ENCODE results near the gene KY.

The KY gene

GRCh38 chr3:134643150-134643675 is 7.6 kb downstream of the KY start:
- no peak for DNase-seq

DNA sequence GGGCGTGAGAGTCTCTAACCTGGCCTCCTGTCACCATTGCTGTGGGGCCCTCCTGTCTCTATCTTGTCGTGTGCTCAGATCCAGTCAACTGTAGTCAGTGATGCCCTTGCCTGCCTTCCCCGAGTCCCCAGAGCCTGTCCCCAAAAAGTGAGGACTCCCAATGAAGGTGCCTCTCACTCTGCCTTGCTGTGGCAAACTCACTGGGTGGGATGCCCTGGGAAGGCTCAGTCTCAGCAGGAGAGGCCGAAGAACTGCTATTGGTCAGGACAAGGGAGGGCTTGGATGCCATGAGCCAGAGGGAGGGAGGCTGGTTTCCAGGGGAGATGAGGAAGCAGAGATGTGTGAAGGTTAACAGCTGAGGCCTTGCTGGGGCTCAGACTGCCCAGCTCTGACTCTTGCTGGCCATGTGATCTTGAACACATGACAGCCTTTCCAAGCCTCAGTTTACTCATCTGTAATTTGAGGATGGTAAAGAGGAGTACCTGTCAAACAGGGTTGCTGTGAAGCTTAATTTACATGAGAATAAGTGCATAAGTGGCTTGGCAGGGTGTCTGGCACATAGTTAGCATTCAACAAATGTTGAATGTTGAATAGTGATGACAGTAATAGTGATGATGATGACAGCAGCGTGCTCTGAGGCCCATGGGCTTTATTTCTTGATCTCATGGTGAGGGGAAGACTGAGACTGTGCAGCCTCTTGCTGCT is 8.2 kb downstream of the KY start:
- DNase-seq = no peak

DNA sequence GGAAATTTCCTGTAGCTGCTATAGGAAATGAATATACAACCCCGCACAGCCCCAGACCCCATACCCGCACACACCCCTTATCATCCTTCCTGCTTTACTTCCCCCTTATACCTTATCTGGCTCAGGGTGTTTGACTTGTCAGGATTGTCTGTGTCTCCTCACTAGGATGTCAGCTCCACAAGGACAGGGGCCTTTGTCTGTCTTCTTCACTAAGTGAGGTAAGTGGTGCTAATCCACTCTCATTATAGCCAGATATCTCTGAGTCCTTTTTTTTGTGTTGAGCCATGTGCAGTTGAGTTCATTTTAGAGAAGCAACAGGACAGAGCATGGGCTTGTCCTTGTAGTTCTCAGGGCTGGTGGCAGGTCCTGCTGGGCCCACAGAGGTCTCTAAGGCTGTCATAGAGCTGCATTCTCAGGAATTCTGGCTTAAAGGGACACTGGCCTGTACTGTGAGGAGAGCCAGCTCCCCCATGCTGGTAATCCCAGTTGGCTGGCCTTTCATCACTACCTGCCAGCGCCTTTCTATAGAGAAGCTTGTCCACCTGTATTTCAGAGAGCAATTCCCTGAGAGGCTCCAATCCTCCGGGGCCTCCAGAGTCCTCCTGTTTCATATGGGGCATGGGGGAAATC is 9.0 kb downstream of the KY start:
- no peak for DNase-seq

GRCh38 chr3:134640872-134641470 is 9.9 kb downstream of the KY start:
- peak; percentile 36 for DNase-seq

- no peak for DNase-seq
These were observed 10.4 kb downstream of the KY start for GRCh38 chr3:134640378-134640777.

- no peak for DNase-seq
These were observed 12.3 kb downstream of the KY start for GRCh38 chr3:134638385-134639030.

DNA sequence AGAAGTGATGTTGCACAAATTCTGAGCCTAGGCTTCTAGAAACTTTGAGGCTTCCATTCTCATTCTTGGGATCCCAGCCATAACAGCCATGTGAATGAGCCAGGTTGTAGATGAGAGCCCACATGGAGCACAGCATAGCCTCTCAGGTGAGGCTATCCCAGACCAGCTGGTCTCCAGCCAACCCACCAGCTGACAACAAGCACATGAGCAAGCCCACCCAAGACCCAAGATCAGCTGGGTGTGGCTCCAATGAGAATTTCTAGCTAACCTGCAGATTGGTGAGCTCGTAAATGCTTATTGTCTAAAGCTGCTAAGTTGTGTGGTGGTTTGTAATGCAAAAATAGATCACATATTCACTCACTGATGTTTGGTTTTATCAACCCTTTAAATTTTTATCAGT is 14.4 kb downstream of the KY start:
- DNase-seq = no peak

DNA sequence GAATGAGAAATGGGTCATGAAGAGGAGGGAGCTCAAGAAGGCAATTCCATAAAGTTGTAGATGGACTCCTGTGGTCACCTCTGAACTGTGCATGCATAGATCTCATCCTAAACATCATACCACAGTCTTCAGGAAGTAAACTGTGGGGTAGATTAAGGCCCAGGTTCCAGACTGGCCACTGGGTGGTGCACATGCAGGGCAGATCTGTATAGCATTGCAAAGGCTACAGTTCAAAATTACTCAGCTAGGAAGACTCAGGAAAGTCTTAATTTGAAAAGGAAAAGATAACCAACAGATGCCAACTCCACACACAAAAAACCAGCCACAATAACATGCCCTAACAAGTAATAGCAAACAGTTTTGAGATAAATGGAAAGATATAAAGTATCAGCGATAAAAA is 20.3 kb downstream of the KY start:
- peak; percentile 23 for DNase-seq

DNA sequence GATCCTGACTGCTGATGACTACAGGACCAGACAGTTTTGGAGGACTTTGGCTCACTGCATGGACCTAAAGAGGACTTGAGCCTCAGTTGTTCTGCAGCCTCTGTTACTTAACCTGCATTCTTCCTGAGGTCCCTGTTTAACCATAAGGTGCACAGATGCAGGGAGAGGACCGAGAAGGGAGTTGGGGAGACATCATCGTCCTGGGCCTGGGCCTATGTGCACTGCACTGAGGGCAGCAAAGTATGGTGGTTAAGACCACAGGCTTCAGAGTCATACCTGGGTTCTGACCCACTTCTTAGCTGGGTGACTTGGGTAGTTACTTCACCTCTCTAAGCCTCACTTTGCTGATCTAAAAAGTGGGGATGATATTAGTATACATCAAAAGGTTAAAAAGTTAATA is 21.9 kb downstream of the KY start:
- DNase-seq = no peak

DNA sequence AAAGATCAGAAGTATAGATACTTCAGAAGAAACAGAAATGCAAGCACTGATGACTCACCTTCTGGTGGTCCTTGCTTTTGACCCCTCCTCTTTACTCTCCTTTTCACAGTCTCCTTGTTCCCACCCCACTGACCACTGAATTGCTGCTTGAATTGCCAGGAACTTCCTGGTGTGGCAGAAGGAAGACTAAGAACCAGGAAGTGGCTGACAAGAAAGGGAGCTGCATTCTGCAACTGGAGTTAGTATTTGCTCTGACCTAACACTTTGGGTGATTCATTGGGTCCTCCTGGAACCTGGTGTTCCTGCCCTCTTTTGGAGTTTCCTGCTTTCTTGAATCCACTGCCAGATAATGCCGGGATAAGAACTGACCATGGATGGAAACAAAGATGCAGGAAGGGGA is 23.0 kb downstream of the KY start:
- DNase-seq = peak; percentile 7

DNA sequence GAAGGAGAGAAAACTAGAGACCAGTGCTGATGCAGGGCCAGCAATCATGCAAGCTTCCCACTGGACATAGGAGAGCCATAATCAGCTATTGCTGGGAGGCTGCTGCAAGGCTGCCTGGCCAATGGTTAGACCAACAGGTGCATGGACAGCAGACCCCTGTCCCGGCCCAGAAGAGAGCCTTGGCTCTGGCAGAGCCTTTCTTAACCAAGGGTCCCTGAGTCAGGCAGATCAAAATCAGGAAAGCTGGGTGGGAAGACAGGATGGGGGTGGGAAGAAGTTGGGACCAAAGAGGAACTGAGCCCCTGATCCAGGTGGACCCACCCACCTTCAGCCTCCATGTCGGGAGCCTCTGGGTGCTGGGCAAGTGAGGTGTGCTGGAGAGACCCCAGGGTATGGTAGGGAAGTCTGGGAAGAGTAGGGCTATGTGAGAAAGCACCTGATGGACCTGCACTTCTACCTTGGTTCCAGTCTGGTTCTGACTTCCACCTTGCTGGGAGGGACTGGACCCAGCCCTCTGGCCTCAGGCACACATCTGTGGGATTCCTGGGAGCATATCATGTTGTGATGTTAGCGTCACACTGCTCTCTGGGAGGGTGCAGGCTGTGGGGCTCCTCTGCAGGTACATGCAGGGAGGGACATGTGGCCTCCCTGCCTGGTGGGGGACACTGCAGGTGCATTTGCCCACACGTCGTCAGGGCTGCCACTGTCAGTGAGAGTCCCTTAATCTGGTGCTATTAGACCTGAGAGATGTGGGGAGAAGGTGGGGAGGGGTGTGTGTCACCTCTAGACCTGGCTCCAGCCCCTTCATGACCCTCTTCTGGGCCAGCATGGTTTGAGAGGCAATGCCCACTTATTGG is 24.7 kb downstream of the KY start:
- no peak for DNase-seq

DNA sequence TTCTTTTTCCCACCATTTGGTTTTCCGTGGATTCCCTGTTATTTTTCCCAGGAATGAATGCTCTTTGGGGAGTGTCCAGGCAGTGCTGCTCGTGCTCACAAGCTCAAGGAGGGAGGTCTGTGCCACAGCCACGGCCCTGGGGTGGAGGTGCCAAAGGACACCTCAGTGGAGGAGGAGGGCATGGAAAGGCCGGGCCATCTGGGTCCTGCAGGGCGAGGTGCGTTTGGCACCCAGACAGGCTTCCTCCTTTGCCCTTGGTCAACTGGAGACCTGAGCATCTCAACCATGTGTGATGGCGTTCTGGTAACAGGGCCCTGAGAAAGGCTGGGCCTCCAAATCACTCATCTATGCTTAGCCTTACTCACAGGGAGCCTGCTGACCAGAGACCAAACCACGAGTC is 25.4 kb downstream of the KY start:
- no peak for DNase-seq

DNA sequence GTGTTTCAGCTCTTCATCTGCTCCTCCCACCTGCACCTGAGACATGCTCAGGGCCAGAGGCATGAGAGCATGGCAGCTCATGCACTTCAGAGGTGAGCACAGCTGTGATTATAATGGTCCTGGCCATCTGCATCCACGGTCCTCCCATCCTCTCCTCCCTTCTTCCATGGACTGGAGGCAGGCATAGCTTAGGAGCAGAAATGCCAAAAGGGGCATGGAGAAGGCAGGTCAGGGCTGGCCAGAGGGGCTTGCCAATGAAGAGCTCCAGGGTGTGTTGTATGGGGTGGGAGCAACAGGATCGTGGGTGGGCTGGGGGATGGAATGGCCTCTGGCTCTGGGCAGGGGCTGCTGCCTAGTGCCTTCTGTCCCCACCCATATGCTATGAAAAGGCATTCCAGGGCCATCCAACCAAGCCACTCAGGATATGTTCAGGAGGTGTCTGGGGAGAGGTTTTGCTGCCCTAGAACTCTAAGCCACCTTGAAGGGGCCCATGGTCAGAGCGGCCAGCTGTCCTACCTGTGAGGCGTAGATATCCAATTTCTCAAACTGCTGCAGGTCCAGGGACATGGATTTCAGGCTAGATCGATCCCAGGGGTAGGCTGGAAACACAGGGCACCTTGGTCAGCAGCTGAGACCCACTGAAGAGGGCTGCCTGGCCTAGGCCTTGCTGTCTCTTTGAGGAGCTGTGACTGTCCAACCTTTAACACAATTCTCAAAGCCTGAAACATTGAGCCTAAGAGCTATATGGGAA is 26.1 kb downstream of the KY start:
- no peak for DNase-seq

DNA sequence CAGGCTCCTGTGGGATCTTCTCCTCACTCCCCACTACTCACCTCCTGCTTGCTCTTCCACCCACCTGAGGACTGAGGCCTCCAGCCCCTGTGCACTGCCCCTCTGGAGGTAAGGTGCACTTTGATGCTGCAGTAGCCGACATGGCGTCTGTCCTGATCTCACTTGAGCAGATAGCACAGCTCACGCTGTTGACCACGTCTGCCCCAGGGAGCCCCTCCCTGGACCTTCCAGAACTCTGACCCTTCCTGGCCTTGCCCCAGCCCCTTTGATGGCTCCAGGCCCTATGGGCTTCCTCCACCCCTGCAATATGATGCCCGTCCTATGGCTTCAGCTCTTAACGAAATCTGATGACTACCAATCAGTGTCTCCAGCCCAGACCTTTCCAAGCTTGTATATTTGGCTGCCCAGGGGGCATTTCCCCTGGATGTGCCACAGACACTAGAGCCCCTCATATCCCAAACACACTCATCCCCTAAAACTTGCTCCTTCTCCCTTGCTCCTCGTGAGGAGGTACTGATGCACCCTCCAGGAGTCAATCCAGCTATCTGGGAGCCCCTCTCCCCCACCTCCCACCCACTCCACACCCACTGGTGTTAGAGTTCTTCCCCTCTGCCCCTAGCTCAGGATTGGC is 27.1 kb downstream of the KY start:
- DNase-seq = no peak

GRCh38 chr3:134622806-134623365 is 27.9 kb downstream of the KY start:
- no peak for DNase-seq

DNA sequence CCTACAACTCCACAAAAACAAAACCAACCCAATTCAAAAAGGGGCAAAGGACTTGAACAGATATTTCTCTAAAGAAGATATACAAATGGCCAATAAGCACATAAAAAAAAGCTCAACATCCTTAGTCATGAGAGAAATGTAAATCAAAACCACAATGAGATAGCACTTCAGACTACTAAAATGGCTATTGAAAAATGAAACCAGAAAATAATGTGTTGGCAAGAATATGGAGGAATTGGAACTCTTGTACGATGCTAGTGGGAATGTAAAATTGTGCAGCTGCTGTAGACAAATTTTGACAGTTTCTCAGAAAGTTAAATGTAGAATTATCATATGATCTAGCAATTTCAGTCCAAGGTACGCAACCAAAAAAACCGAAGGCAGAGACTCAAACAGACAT is 29.0 kb downstream of the KY start:
- DNase-seq = no peak

DNA sequence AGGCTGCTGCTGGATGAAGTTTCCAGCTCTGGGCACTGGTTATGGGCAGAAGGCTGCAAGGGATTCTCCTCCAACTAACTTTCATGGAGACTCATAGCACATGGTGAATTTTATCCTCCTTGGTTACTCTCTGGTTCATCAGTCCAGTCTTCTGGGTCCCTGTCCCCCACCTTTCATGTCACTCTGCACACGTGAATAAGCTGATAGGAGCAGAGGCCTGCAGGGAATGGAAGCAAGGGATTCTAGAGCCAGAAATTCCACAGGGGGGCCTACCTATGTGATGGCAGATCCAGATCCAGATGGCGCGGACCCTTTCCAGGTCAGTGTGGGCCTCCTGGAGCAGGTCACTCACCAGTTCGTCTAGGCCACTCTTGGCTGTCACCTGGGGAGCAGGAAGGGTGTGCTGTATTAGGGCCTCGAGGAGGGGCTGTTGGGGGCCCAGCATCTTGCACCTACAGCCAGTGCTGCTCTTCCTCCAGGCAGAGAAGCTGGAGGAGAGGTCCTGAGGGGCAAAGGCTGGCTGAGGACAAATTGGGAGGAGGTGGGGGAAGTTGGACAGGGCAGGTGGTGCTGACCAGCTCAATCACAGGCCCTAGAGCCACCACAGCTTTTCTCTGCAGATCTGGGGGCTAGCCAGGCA is 30.2 kb downstream of the KY start:
- DNase-seq = no peak

- DNase-seq = no peak
These were observed 30.9 kb downstream of the KY start for GRCh38 chr3:134619884-134620445.

DNA sequence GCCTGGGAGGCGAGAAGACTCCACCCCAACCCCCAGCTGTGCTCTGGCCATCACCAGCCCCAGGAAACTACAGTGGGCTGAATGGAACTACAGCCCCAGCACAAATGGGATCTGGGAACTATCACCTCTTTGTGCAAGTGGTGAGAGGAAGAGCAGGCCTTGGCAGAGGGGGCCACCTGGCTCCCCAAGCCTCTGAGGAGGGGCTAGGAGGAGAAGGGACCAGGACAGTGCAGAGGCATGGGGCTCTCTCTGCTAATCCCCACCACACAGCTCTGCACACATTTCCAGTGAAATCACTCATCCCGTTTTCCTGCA is 31.6 kb downstream of the KY start:
- no peak for DNase-seq

DNA sequence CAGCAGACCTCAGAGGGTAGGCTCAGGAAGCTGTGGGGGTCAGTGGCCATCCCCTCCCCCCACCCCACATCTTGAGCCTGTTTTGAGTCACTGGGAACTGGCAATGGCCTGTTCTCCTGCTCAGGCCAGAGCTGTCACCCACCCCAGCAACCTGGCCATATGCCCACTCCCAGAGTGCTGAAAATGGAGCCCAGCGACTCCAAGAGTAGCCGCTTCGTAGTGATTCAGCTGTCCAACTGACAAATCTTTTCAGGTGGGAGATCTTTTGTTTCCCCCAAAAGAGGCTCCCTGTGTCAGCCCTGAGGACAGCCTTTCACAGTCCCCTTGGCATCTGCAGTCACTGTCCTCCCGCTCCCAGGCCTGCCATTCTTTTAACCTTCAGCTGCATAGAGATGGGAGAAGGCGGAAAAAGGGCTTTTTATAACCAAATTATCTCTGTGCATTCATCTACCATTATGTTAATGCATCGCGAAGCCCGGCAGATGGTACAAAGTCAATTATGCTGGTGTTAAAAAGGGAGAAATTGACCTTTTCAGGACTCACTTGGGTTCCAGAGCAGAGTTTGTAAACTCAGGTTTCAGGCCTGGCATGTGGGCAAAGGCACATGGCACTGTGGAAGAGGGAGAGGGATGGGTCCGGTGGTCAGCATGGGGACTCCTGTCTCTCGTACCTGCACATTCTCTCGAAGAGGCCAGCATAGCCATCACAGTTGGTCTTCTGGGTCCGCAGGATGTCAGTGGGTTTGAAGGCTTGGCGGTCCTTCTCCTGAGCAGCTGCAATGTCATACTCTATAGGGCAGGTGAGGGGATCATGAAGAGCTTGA is 32.1 kb downstream of the KY start:
- DNase-seq = no peak
